Body of pancreas (tissue), 4 donors: ENCODE measurements around the gene PBX2.

Experiments
- CTCF ChIP-seq, 7 experiments: fragments of 450-650 bp in 4 of 7; fragments of 200-600 bp in 3 of 7; sonication (generic) in 3 of 7; IDR thresholded peaks; one replicate each; pipeline ENCODE4 v1.5.1; 2016 to 2019; ENCODE audit warnings: antibody characterized with exemption in 7 of 7
- POLR2A ChIP-seq, 3 donors: fragments of 450-650 bp; IDR thresholded peaks; one replicate each; pipeline ENCODE4 v1.6.1; 2016; ENCODE audit warnings: antibody characterized with exemption in 3 of 3, mild to moderate bottlenecking in 2 of 3

DNA sequence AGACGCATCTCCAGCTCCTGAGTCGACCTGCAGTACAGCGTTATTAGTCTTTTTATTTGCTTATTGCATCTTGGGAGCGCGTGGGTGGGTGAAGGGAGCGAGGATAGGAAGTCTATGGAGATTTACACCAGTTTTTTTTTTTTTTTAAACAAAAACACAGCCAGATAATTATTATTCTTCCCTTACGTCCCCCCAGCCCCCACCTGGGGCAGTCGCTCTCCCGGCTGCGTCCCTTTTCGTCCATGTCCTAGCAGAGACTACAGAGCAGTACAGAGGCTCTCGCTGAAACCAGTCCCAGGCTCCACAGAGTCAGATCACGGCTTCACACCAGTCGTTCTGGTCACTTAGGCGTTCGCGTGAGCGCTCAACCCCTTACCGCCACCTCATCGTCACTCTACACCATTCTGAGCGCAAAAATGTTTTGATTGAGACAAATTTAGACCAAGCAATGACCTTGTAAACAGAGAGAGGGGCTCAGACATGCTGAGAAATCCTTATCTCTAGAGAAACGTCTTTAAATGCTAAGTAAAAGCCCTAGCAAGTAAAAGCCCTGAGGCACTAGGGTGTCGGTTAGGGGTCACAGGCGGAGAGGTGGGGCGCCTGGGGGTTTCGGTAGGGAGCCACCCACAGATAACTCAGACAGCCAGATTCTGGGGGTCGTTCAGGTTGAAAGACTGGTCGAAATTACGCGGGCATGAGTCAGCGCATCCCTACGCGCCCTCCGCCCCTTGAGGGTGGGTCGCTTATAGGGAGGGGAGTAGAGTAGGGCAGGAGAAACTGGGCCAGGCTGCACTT lies 37.0 kb downstream of the PBX2 start:
- no peak for TF ChIP-seq CTCF (IDR thresholded peaks at IDR 0.05)
- TF ChIP-seq POLR2A (IDR thresholded peaks at IDR 0.05) = no peak
